Lower leg skin (tissue), 3 donors: Measurements from ENCODE around the gene ASB2.

Experiments
- POLR2A ChIP-seq, 2 donors: fragments of 450-650 bp; IDR thresholded peaks; one replicate each; pipeline ENCODE4 v1.6.1; 2016 to 2017; ENCODE audit warnings: antibody characterized with exemption in 2 of 2, mild to moderate bottlenecking in 1 of 2, moderate library complexity in 1 of 2
- TF ChIP-seq, protein P1 (sequence below), 3 donors: fragments of 450-650 bp; IDR thresholded peaks; one replicate each; pipeline ENCODE4 v1.5.1; 2016; ENCODE audit warnings: antibody characterized with exemption in 3 of 3, mild to moderate bottlenecking in 3 of 3, moderate library complexity in 2 of 3

DNA sequence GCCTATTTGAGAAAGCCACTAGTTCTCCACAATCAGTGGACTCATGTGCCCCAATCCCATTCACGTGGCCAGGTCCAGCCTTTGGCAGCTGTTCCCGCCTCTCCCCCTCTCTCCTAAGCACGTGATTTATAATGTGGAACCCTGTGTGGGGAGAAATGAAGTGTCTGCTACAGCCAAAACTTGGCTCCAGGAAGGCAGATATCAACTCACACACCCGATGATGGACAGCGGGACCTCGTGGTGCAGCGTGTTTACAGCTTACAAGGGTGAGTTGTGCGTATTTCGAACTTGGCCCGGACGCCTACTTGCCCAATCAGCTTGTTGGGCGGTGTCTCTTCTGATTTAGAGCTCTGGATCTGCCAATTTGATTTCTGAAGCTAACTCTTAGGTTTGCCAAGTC is 87.4 kb downstream of the ASB2 start:
- TF ChIP-seq, protein P1, sequence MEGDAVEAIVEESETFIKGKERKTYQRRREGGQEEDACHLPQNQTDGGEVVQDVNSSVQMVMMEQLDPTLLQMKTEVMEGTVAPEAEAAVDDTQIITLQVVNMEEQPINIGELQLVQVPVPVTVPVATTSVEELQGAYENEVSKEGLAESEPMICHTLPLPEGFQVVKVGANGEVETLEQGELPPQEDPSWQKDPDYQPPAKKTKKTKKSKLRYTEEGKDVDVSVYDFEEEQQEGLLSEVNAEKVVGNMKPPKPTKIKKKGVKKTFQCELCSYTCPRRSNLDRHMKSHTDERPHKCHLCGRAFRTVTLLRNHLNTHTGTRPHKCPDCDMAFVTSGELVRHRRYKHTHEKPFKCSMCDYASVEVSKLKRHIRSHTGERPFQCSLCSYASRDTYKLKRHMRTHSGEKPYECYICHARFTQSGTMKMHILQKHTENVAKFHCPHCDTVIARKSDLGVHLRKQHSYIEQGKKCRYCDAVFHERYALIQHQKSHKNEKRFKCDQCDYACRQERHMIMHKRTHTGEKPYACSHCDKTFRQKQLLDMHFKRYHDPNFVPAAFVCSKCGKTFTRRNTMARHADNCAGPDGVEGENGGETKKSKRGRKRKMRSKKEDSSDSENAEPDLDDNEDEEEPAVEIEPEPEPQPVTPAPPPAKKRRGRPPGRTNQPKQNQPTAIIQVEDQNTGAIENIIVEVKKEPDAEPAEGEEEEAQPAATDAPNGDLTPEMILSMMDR (IDR thresholded peaks at IDR 0.05), result no peak
- no peak for TF ChIP-seq POLR2A (IDR thresholded peaks at IDR 0.05)
